GM21447 (cell line): ENCODE results near the gene FLACC1.

Experiments
- ATAC-seq: cut with Tn5 transposase; IDR thresholded peaks from one replicate; pipeline ENCODE4 v1.9.1; 2021; ENCODE audit not compliant: unreplicated experiment

FLACC1 gene

GRCh38 chr2:201279079-201279478 lies 78.1 kb downstream of the FLACC1 start:
- ATAC-seq: no peak

DNA sequence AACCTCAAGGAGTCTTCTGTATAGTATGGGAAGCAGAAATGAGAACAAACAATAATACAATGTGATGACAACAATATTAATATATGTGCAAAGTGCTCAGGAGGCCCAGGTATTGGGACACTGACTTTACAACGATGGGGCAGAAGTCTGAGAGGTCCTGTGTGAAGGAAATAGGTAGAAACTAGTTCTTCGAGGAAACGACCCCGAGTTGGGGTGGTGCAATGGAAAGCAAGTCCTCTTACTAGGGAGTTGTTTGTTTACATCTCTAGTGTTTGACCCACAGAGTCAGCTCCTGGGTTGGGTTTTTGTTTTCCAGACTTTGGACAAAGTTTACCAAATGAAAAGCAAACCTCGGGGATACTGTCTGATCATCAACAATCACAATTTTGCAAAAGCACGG lies 80.6 kb downstream of the FLACC1 start:
- ATAC-seq: no peak

DNA sequence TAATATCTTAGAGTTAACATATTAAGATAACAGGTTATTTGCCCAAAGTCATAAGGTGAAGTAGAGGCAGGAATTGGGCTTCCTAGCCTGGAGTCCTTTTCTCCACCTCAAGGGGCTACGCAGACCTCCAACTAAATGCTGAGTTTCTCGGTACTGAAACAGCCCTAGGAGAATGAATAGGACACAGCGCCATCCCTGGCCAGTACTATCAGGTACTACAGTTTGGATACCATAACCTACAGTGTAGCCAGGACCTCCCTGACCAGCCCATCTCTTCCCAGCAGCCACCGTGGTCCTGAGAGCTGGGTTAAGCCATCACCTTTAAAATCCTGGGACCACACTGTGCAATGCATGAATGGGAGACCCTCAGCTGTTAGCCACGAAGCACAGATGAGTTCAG lies 81.2 kb downstream of the FLACC1 start:
- ATAC-seq: no peak

DNA sequence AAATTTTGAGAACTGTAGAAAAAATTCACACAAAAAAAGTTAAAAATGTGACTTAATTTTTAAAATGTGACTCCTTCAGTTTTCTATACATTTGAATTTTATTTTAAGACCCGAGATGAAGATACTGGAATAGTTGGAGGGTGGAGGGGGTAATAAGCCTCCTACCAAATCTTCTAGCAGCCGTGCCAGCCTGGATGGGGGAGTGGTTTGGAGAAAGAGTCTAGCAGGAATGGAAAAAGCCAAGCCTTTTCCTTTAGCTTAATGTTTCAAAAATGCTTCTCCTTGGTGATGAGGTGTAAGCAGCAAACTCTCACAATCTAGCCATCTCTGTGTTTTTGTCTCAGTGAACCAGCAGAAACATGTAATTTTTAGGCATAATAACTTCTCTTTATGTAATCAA lies 82.1 kb downstream of the FLACC1 start:
- no peak for ATAC-seq

DNA sequence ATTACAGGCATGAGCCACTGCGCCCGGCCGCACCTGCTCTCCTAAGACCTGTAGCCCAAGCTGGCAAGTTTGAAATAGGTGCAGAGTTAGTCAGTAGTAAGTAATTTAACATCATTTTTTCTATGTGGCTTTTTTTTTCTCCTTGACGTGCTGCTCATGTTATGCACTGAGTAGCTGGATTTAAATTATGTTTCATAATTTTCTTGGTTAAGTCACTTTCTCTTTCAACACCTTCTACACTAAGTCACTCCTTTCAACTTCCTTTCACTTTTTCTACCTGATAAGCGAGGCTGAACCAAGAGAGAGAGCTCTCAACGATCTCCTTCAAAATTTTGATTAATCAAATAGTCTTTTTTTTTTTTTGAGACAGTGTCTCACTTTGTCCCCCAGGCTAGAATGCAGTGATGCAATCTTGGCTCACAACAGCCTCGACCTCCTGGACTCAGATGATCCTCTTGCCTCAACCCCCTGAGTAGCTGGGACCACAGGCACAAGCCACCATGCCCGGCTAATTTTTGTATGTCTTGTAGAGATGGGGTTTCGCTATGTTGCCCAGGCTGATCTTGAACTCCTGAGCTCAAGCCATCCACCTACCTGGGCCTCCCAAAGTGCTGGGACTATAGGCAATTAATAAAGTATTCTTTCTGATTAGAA lies 83.7 kb downstream of the FLACC1 start:
- ATAC-seq: no peak

DNA sequence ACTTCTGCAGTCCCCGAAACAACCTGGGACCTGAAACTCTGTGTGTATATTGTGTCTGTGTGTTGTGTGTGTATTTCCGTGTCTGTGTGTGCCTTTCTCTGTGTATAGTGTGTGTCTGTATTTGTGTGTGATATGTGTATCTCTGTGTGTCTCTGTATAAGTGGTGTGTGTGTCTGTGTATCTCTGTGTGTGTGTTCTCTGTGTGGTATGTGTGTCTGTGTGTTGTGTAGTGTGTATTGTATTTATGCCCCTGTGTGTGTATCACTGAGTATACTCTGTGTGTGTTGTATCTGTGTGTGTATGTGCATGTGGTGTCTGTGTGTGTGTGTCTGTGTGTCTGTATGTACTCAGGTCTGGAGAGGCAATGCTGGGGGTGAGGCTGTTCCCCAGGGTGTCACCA lies 85.2 kb downstream of the FLACC1 start:
- ATAC-seq: no peak

DNA sequence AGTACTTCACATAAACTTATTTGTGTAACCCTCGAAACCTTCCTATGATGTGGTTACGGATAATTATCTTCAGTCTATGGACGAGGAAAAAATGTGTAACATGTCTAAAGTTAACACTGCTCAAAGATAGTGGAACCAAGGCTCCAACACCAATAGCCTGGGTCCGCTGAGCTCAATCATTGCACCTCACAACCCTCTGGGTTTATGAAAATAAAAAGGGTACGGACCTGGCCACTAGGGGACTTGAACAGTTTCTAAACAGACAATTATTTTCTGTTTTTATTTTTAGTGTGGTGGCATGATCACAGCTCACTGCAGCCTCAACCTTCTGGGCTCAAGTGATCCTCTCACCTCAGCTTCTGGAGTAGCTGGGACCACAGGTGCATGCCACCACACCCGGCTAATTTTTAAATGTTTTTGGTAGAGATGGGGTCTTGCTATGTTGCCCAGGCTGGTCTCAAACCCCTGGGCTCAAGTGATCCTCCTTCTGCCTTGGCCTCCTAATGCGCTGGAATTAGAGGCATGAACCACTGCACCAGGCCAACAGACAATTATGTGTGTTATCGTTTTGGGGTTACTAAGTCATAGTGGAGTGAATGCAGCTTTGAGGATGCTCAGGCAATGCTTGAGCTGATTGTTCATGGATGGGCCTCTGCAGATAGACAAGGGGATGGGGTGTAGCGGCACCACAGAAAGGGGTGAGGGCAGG lies 86.7 kb downstream of the FLACC1 start:
- no peak for ATAC-seq

DNA sequence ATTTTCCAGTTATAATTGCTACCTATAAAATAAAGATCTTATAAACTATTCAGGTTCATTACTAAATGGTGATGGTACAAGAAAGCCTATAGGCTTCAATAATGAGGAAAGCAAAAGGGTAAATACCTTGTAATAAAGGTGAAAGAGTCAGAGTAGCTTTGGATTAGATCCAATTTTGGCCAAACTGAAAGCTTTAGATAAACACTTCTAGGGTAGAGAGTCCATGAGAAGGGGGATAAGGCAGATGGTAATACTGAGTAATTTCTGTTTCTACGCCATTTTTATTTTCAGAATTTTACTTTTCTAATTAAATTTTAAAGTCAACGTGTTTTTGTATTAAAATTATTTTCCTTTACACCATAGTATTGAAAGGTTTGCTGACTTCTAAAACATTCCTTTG lies 87.4 kb downstream of the FLACC1 start:
- no peak for ATAC-seq

- no peak for ATAC-seq
These were observed 89.7 kb downstream of the FLACC1 start for GRCh38 chr2:201267278-201268030.

DNA sequence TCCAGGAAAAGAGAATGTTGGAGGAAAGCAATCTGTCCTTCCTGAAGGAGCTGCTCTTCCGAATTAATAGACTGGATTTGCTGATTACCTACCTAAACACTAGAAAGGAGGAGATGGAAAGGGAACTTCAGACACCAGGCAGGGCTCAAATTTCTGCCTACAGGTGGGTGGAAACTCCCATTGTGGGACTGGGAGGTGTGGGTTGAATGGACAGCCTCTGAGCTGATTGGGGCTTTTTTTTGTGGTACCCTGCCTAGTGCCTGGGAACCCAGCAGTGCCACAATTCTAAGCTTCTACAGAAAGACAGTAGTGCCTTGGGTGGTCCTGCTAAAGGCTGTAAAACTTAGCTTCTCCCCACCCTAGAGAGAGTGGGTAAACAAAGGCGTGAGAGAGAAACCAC lies 90.5 kb downstream of the FLACC1 start:
- ATAC-seq: no peak

DNA sequence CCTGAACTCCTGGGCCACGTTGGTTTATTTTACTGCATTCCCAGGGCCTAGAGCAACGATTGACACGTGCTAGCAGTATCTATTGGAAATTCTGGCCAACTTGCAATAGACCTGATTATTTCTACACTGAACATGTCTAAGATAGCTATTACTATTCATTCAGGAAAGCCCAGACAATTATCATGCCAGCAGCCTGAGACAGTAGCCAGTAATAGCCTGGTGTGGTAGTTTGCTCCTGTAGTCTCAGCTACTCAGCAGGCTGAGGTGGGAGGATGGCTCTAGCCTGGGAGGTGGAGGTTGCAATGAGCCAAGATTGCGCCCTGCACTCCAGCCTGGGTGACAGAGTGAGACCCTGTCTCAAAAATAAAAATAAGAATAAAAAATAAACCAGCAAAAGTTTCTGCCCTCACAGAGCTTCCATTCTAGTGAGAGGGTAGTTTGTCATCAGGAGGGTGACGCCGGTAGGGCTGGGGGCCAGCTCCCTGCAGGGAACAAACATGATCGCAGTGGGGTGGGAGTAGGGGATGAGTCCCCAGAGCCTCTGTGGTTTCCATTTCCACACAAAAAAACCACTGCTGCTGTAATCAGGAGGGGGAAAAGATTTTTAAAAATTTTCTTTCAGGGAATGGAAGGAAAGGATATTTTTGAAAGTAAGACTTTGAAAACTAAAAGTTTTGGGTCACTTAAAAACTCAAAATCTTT lies 92.5 kb downstream of the FLACC1 start:
- no peak for ATAC-seq

DNA sequence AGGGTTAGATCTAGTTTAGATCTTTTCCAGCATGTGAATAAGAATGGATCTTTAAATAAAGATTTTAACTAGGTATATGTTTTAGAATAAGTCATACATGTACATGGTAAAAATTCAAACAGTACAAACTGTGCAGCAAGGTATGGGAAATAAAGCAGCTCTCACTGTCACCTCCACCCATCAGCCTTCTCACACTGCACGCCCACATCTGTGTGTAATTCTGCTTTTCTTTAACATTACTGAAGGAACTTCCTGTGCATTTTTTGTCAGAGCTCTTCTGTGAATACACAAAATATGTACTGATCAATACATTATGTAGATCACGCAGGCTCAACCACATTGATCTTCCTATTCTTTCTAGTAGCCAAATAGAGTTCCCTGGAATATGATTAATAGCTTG lies 93.4 kb downstream of the FLACC1 start:
- ATAC-seq: no peak

- ATAC-seq: no peak
These were observed 94.4 kb downstream of the FLACC1 start for GRCh38 chr2:201262718-201263117.

GRCh38 chr2:201261906-201262305 lies 95.2 kb downstream of the FLACC1 start:
- no peak for ATAC-seq

DNA sequence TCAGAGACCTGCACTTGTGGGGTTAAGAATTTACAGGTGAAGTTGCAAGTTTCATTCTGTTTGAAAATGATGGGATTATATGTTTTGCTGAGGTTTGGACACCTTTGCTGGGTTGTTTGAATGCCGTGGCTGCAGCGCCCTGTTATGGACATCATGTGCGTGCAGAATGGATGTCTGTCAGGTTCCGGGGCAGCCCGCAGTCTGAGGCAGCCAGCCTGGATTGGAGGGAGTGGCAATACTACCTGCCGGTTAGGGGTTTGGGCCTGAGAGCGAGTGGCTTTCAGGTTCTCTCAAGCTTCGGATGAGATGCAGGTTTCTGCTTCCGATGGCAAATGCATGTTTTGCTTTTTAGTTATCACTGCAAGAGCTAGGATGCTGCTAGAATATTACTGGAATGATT lies 95.7 kb downstream of the FLACC1 start:
- ATAC-seq: no peak

DNA sequence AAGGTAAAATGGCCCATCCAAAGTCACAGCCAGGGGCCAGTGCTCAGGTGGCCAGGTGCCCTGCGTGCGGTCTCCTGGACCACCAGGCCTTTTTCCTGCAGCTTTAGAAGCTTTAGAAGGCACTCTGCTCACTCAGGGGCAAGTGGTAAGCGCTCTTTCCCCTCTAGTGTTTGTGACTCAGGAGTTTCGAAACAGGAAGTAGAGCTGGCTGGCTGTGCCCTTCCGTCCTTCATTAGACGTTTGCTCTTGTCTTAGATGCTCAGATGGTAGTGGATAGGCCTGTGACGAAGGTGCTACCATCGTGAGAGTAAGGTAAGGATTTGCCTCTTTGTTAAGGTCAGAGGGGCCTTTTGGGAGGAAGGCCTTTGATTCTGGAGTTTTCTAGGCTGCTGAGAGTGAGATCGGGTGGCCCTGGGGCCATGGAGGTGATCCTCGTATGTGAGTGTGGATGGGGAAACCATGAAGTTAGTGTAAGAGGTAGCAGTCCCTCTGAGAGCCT lies 96.8 kb downstream of the FLACC1 start, which contains the start of gene CASP8:
Gene CASP8 (plus strand): TSS at position 235 of the 499 bp plus-strand sequence. CDS start 5,951 bp downstream, outside the sequence.
- no peak for ATAC-seq

DNA sequence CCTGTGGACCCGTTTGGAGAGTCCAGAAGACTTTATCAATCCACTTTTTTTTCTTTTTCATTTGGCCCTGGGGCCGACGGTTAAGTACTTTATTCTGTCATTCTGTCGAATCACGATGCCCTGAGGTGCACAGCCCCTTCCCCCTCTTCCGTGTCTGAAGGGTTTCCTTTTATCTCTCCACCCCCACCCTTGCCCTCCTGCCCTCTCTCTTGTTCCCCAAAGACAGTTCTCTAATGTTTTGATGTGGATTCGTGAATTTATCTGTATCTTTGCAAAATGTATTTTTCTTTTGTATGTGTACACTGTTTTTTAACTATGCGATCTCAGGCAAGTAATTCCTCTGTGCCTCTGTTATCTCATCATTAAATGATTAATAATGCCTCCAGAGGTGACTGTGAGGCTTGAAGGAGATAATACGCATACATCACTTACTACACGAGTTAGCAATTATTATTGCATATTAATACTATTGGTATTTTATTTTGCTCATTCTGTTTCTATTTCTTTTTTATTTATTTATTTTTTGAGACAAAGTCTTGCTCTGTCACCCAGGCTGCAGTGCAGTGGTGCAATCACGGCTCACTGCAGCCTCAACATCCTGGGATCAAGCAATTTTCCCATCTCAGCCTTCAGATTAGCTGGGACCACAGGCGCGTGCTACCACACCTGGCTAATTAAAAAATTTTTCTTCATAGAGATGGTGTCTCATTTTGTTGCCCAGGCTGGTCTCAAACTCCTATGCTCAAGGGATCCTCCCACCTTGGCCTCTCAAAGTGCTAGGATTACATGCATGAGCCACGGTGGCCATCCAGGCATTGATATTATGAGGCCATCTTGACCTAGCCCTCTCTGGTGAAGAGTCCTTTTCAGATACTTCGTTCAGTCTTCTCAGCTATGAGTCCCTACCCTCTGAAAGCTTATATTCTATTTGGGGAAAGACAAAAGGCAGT lies 98.2 kb downstream of the FLACC1 start:
- ATAC-seq: no peak

- peak; percentile 74 for ATAC-seq
These were observed 99.0 kb downstream of the FLACC1 start for GRCh38 chr2:201257956-201258665.

GRCh38 chr2:201257381-201257955 lies 99.7 kb downstream of the FLACC1 start:
- peak; percentile 43 for ATAC-seq
